SK-N-SH (cell line): Measurements from ENCODE around the gene GATD1.

Experiments used
- RAD21 ChIP-seq: IDR thresholded peaks from 2 replicates; pipeline ENCODE4 v1.6.1; 2012; ENCODE audit warnings: mild to moderate bottlenecking, low read length
- TCF12 ChIP-seq: IDR thresholded peaks from 2 replicates; pipeline ENCODE4 v1.4.0; 2012
- TF ChIP-seq, protein P1 (sequence below): fragments of 200-600 bp; sonication (generic); IDR thresholded peaks from 2 replicates; pipeline ENCODE4 v1.6.1; 2017; ENCODE audit warnings: antibody characterized with exemption, mild to moderate bottlenecking, moderate library complexity
- TF ChIP-seq, protein P2 (sequence below): IDR thresholded peaks from 2 replicates; pipeline ENCODE4 v1.6.1; 2012; ENCODE audit warnings: mild to moderate bottlenecking, low read depth, low read length, moderate library complexity

DNA sequence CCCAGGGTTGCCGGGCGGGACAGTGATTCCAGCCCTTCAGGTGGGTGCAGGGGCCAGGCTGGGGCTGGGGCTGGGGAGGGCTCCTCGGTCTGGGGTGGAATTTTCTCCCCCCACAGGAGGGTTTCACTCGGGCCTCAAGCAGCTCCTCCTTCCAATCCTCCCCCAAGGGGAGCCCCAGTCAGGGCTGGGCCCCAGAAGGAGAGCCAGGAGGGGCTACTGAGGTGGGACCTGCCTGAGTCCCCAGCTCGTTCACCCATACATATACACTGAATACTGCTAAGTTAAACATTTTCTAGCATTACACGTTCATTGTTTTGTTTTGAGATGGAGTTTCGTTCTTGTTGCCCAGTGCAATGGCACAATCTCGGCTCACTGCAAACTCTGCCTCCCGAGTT lies 48.9 kb upstream of the GATD1 start:
- TF ChIP-seq, protein P1, sequence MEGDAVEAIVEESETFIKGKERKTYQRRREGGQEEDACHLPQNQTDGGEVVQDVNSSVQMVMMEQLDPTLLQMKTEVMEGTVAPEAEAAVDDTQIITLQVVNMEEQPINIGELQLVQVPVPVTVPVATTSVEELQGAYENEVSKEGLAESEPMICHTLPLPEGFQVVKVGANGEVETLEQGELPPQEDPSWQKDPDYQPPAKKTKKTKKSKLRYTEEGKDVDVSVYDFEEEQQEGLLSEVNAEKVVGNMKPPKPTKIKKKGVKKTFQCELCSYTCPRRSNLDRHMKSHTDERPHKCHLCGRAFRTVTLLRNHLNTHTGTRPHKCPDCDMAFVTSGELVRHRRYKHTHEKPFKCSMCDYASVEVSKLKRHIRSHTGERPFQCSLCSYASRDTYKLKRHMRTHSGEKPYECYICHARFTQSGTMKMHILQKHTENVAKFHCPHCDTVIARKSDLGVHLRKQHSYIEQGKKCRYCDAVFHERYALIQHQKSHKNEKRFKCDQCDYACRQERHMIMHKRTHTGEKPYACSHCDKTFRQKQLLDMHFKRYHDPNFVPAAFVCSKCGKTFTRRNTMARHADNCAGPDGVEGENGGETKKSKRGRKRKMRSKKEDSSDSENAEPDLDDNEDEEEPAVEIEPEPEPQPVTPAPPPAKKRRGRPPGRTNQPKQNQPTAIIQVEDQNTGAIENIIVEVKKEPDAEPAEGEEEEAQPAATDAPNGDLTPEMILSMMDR, result no peak
- TF ChIP-seq TCF12 (no peak), RAD21 (no peak)
- TF ChIP-seq, protein P2, sequence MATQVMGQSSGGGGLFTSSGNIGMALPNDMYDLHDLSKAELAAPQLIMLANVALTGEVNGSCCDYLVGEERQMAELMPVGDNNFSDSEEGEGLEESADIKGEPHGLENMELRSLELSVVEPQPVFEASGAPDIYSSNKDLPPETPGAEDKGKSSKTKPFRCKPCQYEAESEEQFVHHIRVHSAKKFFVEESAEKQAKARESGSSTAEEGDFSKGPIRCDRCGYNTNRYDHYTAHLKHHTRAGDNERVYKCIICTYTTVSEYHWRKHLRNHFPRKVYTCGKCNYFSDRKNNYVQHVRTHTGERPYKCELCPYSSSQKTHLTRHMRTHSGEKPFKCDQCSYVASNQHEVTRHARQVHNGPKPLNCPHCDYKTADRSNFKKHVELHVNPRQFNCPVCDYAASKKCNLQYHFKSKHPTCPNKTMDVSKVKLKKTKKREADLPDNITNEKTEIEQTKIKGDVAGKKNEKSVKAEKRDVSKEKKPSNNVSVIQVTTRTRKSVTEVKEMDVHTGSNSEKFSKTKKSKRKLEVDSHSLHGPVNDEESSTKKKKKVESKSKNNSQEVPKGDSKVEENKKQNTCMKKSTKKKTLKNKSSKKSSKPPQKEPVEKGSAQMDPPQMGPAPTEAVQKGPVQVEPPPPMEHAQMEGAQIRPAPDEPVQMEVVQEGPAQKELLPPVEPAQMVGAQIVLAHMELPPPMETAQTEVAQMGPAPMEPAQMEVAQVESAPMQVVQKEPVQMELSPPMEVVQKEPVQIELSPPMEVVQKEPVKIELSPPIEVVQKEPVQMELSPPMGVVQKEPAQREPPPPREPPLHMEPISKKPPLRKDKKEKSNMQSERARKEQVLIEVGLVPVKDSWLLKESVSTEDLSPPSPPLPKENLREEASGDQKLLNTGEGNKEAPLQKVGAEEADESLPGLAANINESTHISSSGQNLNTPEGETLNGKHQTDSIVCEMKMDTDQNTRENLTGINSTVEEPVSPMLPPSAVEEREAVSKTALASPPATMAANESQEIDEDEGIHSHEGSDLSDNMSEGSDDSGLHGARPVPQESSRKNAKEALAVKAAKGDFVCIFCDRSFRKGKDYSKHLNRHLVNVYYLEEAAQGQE, result no peak
